Endothelial cell of umbilical vein (primary cell): ENCODE data around the gene FNIP2. TPM values are rescaled to one million over a fixed set of nuclear protein-coding genes. Genes with fewer than 3 reads are reported as not detected.

Source experiments
- BruUV-seq: library from RNA; stranded (reverse); fragments of 400-500 nt; replicated peaks from 2 replicates; lab custom pipeline; 2021; lab: Mats Ljungman, UMichigan
- CTCF ChIA-PET: fragments of 300-600, 350-600 bp; sonication (Branson Sonifier 250); formaldehyde crosslinking; loops from one replicate; lab custom pipeline; 2021; ENCODE audit warnings: antibody characterized with exemption, inconsistent platforms; lab: Charles Lee
- POLR2A ChIA-PET: fragments of 300-600, 350-600 bp; sonication (Branson Sonifier 250); formaldehyde crosslinking; loops from one replicate; lab custom pipeline; 2021; ENCODE audit warnings: antibody characterized with exemption, inconsistent platforms; lab: Charles Lee
- DNase-seq: peaks from one replicate; pipeline ENCODE4 v3.0.0-alpha.2; 2011; ENCODE audit warnings: low read depth, low spot score
- FAIRE-seq: peaks from 2 replicates; lab custom pipeline; 2011; peaks lifted over from hg19 to GRCh38; lab: Jason Lieb, UNC
- H2AFZ ChIP-seq: 2 replicates; pipeline ENCODE4 v1.6.0; 2012; ENCODE audit warnings: low read depth, low read length, control low read depth, inconsistent platforms
- H3K27ac ChIP-seq: 2 replicates; pipeline ENCODE4 v1.5.1; 2011; ENCODE audit warnings: low read depth, mild to moderate bottlenecking, control low read depth, low read length, moderate library complexity; ENCODE audit not compliant: insufficient read depth
- H3K27me3 ChIP-seq, 2 experiments: 2 replicates each; pipeline versions ENCODE4 v1.6.0 to v1.6.1; 2011; ENCODE audit warnings: low read length in 2 of 2, mixed read lengths in 1 of 2; ENCODE audit not compliant: control insufficient read depth in 2 of 2, insufficient read depth in 2 of 2
- H3K36me3 ChIP-seq, 2 experiments: 2 replicates in 1 of 2; 3 replicates in 1 of 2; pipeline ENCODE4 v1.5.1; 2011; ENCODE audit warnings: low read length in 2 of 2, mild to moderate bottlenecking in 1 of 2, moderate library complexity in 1 of 2; ENCODE audit not compliant: control insufficient read depth in 2 of 2, insufficient read depth in 2 of 2; ENCODE audit errors: extremely low read depth in 1 of 2
- H3K4me1 ChIP-seq: 3 replicates; pipeline ENCODE4 v1.5.1; 2011; ENCODE audit warnings: mild to moderate bottlenecking, low read length; ENCODE audit not compliant: control insufficient read depth, insufficient read depth; ENCODE audit errors: extremely low read depth
- H3K4me2 ChIP-seq: 2 replicates; pipeline ENCODE4 v1.6.1; 2011; ENCODE audit warnings: low read length, control low read depth, mixed read lengths; ENCODE audit not compliant: insufficient read depth
- H3K4me3 ChIP-seq, 3 experiments: fragments of 200-600 bp in 1 of 3; sonication (generic), shearing (Covaris generic) in 1 of 3; replicated peaks in 1 of 3; 2 replicates each; pipeline ENCODE4 v1.5.1; 2011 to 2016; ENCODE audit warnings: control low read depth in 3 of 3, low read length in 3 of 3, mild to moderate bottlenecking in 2 of 3, inconsistent platforms in 1 of 3, low read depth in 1 of 3, moderate library complexity in 1 of 3; ENCODE audit not compliant: insufficient read depth in 1 of 3
- H3K79me2 ChIP-seq: 2 replicates; pipeline ENCODE4 v1.6.0; 2012; ENCODE audit warnings: low read length, inconsistent platforms; ENCODE audit not compliant: control insufficient read depth, insufficient read depth
- H3K9ac ChIP-seq: replicated peaks from 2 replicates; pipeline ENCODE3; 2011; ENCODE audit warnings: low read length, control low read depth; ENCODE audit not compliant: insufficient read depth; ENCODE audit errors: extremely low read depth
- H3K9me1 ChIP-seq: replicated peaks from 3 replicates; pipeline ENCODE4 v1.6.0; 2011; ENCODE audit warnings: mild to moderate bottlenecking, low read length; ENCODE audit not compliant: control insufficient read depth, insufficient read depth; ENCODE audit errors: extremely low read depth
- H3K9me3 ChIP-seq: replicated peaks from 2 replicates; pipeline ENCODE4 v1.5.1; 2012; ENCODE audit warnings: low read length, inconsistent platforms; ENCODE audit not compliant: control insufficient read depth, insufficient read depth
- H4K20me1 ChIP-seq: replicated peaks from 2 replicates; pipeline ENCODE3; 2011; ENCODE audit warnings: mild to moderate bottlenecking, low read length; ENCODE audit not compliant: control insufficient read depth, insufficient read depth; ENCODE audit errors: extremely low read depth
- EZH2 ChIP-seq: IDR thresholded peaks from 2 replicates; pipeline ENCODE4 v1.6.1; 2012; ENCODE audit warnings: borderline replicate concordance, low read depth, mild to moderate bottlenecking, moderate library complexity, low read length, inconsistent platforms; ENCODE audit not compliant: severe bottlenecking
- FOS ChIP-seq: IDR thresholded peaks from 2 replicates; pipeline ENCODE4 v1.6.1; 2011; ENCODE audit warnings: mild to moderate bottlenecking, low read length, moderate library complexity, borderline replicate concordance; ENCODE audit not compliant: insufficient read depth
- GATA2 ChIP-seq: IDR thresholded peaks from 2 replicates; pipeline ENCODE4 v1.7.0; 2011; ENCODE audit warnings: low read depth, mild to moderate bottlenecking, moderate library complexity, mixed read lengths, low read length; ENCODE audit not compliant: insufficient read length, insufficient read depth
- JUN ChIP-seq: IDR thresholded peaks from 2 replicates; pipeline ENCODE4 v1.6.1; 2011; ENCODE audit warnings: borderline replicate concordance, low read depth; ENCODE audit not compliant: insufficient read length, insufficient read depth
- MYC ChIP-seq: IDR thresholded peaks from one replicate; pipeline ENCODE4 v1.6.1; 2011; ENCODE audit warnings: mild to moderate bottlenecking, low read depth, low read length
- POLR2A ChIP-seq: IDR thresholded peaks from 2 replicates; pipeline ENCODE4 v1.6.1; 2012; ENCODE audit warnings: low read depth, mild to moderate bottlenecking, control low read depth, low read length
- POLR2AphosphoS5 ChIP-seq: IDR thresholded peaks from 2 replicates; pipeline ENCODE4 v1.6.1; 2012; ENCODE audit warnings: low read depth, mild to moderate bottlenecking, control low read depth, low read length, moderate library complexity; ENCODE audit not compliant: insufficient read depth
- dilution Hi-C: fragments of 300-500 bp; cut with MboI; formaldehyde crosslinking; loops from one replicate; pipeline ENCODE4 v1.15.0; 2019; ENCODE audit warnings: low sequenced_read_pairs; ENCODE audit not compliant: extremely low pct_ligation_motif_present
- intact Hi-C: fragments of 100-400 bp; cut with micrococcal nuclease; formaldehyde crosslinking; loops from one replicate; pipeline ENCODE4 v1.10.0; 2022
- polyA plus RNA-seq, 4 experiments: library from polyadenylated mRNA; depleted of rRNA in 3 of 4; stranded (reverse) in 3 of 4; unstranded in 1 of 4; fragments of >200 nt; gene quantifications; 2 replicates each; pipeline versions ENCODE4 v1.2.1 to v1.2.3, GENCODE V29; 2011 to 2012; ENCODE audit warnings: missing spikeins in 1 of 4
- total RNA-seq: library from RNA; stranded (reverse); gene quantifications from 2 replicates; pipeline ENCODE4 v1.2.3, GENCODE V29; 2021
- TF ChIP-seq, protein P1 (sequence below), 2 donors: IDR thresholded peaks; 1 replicate in 1 of 2; 2 replicates in 1 of 2; pipeline ENCODE4 v1.5.1; 2011; ENCODE audit warnings: low read length in 2 of 2, mild to moderate bottlenecking in 2 of 2, moderate library complexity in 2 of 2, control low read depth in 1 of 2, inconsistent platforms in 1 of 2, low read depth in 1 of 2; ENCODE audit not compliant: insufficient read depth in 1 of 2; ENCODE audit errors: extremely low read depth in 1 of 2
- TF ChIP-seq, protein P2 (sequence below): IDR thresholded peaks from 2 replicates; pipeline ENCODE4 v1.6.1; 2011; ENCODE audit not compliant: insufficient read depth, insufficient read length

FNIP2 gene
- total and polyA plus RNA-seq, 2 donors (not counting 3 experiments of a cell fraction or from before 2014, with no cell fraction given): 4.5 to 14.4 TPM

DNA sequence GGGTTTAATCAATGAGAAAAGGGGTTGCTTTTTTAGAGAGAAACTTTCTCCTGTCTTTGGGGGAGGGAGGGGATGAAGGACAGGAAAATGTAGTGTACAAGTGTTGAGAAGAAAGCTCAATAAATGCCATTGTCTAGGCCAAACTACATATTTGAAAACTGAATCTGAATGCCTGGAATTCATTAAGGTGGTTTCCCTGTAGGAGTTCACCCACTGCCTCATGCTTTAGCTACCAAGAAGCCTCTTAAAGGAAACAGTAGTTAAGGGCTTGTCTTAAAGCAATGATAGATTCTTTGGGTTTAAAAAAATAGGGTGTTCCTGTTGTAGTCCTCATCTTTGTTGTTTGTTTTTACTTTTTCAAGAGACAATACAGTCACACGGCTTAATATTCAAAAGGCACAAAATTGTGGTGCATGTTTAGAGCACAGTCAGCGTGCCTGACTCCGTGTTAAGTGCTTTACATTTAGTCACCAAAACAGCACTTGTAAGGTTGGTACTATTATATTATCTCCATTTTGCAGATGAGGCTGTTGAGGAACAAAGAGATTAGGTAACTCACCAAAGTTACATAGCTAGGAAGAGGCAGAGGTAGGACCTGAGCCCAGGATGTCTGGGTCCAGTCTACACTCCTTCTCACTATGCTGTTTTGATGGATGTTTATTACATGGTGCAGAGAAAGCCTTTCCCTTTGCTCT, 46.0 kb downstream of the FNIP2 start:
- Histone ChIP-seq H3K4me1 (peaks cover 29% of the 10 kb centered on the region), H3K27me3 (no peaks in the 10 kb centered on the region), H2AFZ (no peak overlapping the region), H3K4me3 (no peak overlapping the region), H3K27ac (no peak overlapping the region), H3K9me3 (no peaks in the 10 kb centered on the region), H3K79me2 (peaks cover 6% of the 10 kb centered on the region), H4K20me1 (no peaks in the 10 kb centered on the region), H3K36me3 (no peaks in the 10 kb centered on the region), H3K4me2 (no peak overlapping the region), H3K9me1 (no peaks in the 10 kb centered on the region), H3K9ac (no peak overlapping the region)
- intact Hi-C loops: no loop called here
- dilution Hi-C loops: no loop called here
- ChIA-PET POLR2A (interaction anchor here (0.6 kb wide), 1 partner anchor 58 kb away, joined by 4 read pairs; no protein-coding TSS in a partner anchor), CTCF (no interaction called here)
- DNase-seq (no peak), FAIRE-seq (peak; percentile 12)
- TF ChIP-seq POLR2A (no peak), POLR2AphosphoS5 (no peak), GATA2 (no peak), MYC (no peak), FOS (no peak), EZH2 (no peak), JUN (no peak)
- TF ChIP-seq, protein P1, sequence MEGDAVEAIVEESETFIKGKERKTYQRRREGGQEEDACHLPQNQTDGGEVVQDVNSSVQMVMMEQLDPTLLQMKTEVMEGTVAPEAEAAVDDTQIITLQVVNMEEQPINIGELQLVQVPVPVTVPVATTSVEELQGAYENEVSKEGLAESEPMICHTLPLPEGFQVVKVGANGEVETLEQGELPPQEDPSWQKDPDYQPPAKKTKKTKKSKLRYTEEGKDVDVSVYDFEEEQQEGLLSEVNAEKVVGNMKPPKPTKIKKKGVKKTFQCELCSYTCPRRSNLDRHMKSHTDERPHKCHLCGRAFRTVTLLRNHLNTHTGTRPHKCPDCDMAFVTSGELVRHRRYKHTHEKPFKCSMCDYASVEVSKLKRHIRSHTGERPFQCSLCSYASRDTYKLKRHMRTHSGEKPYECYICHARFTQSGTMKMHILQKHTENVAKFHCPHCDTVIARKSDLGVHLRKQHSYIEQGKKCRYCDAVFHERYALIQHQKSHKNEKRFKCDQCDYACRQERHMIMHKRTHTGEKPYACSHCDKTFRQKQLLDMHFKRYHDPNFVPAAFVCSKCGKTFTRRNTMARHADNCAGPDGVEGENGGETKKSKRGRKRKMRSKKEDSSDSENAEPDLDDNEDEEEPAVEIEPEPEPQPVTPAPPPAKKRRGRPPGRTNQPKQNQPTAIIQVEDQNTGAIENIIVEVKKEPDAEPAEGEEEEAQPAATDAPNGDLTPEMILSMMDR (IDR thresholded peaks at IDR 0.05; ENCODE audit: extremely low read depth in 1 of 2, insufficient read depth in 1 of 2, low read depth in 1 of 2, low read length in 2 of 2): no peak
- TF ChIP-seq, protein P2, sequence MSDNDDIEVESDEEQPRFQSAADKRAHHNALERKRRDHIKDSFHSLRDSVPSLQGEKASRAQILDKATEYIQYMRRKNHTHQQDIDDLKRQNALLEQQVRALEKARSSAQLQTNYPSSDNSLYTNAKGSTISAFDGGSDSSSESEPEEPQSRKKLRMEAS: no peak
- no TSS peak for BruUV-seq
